Measurements from ENCODE around the gene KANK2. TPM values are rescaled to one million over a fixed set of nuclear protein-coding genes. Genes with fewer than 3 reads are reported as not detected.

The KANK2 gene
- total RNA-seq, 2 donors from 2014 or later = 647 to 689 TPM

DNA sequence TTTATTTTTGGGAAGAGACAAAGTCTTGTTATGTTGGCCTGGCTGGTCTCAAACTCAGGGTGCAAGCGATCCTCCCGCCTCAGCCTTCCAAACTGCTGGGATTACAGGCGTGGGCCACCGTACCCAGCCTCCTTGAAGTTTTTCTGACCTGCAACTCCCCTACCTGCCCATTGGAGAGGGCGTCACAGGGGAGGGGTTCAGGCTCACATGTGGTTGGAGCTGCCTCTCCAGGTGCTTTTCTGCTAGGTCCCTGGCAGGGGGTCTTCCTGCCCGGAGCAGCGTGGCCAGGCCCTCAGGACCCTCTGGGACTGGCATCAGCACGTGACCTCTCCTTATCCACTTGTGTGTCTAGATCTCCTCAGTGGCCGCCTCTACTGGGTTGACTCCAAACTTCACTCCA is 80.8 kb downstream of the KANK2 start:
- Histone ChIP-seq H3K9me3 (no peaks in the 10 kb centered on the region), H3K36me3 (peaks cover 60% of the 10 kb centered on the region), H3K27ac (no peak overlapping the region), H3K4me3 (no peak overlapping the region), H3K4me1 (ENCODE audit: control insufficient read depth in 1 of 2, low read depth in 2 of 2) (no peaks in the 10 kb centered on the region), H3K27me3 (replicated peaks; ENCODE audit: insufficient read depth) (no peaks in the 10 kb centered on the region)
- TF ChIP-seq, protein P1, sequence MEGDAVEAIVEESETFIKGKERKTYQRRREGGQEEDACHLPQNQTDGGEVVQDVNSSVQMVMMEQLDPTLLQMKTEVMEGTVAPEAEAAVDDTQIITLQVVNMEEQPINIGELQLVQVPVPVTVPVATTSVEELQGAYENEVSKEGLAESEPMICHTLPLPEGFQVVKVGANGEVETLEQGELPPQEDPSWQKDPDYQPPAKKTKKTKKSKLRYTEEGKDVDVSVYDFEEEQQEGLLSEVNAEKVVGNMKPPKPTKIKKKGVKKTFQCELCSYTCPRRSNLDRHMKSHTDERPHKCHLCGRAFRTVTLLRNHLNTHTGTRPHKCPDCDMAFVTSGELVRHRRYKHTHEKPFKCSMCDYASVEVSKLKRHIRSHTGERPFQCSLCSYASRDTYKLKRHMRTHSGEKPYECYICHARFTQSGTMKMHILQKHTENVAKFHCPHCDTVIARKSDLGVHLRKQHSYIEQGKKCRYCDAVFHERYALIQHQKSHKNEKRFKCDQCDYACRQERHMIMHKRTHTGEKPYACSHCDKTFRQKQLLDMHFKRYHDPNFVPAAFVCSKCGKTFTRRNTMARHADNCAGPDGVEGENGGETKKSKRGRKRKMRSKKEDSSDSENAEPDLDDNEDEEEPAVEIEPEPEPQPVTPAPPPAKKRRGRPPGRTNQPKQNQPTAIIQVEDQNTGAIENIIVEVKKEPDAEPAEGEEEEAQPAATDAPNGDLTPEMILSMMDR (IDR thresholded peaks at IDR 0.05) = no peak
- no peak for DNase-seq (ENCODE audit: low spot score)
- no peak for ATAC-seq (ENCODE audit: insufficient number of reproducible peaks, low FRiP score, low read depth)

DNA sequence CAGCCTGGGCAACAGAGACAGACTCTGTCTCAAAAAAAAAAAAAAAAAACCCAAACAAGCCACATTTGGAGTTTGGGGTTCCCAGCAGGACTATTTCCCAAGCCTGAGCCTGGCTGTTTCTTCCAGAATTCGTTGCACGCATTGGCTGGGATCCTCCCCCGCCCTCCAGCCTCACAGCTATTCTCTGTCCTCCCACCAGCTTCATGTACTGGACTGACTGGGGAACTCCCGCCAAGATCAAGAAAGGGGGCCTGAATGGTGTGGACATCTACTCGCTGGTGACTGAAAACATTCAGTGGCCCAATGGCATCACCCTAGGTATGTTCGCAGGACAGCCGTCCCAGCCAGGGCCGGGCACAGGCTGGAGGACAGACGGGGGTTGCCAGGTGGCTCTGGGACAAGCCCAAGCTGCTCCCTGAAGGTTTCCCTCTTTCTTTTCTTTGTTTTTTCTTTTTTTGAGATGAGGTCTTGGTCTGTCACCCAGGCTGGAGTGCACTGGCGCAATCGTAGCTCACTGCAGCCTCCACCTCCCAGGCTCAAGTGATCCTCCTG is 81.4 kb downstream of the KANK2 start:
- H3K36me3 ChIP-seq = peaks cover 64% of the 10 kb centered on the region
- DNase-seq (ENCODE audit: low spot score) = no peak
- H3K9me3 ChIP-seq = no peaks in the 10 kb centered on the region
- H3K27me3 ChIP-seq (replicated peaks; ENCODE audit: insufficient read depth) = no peaks in the 10 kb centered on the region
- no peak for ATAC-seq (ENCODE audit: insufficient number of reproducible peaks, low FRiP score, low read depth)
- no peak overlapping the region for H3K27ac ChIP-seq
- TF ChIP-seq, protein P1 (IDR thresholded peaks at IDR 0.05) = no peak
- H3K4me1 ChIP-seq (ENCODE audit: control insufficient read depth in 1 of 2, low read depth in 2 of 2) = no peaks in the 10 kb centered on the region
- no peak overlapping the region for H3K4me3 ChIP-seq

DNA sequence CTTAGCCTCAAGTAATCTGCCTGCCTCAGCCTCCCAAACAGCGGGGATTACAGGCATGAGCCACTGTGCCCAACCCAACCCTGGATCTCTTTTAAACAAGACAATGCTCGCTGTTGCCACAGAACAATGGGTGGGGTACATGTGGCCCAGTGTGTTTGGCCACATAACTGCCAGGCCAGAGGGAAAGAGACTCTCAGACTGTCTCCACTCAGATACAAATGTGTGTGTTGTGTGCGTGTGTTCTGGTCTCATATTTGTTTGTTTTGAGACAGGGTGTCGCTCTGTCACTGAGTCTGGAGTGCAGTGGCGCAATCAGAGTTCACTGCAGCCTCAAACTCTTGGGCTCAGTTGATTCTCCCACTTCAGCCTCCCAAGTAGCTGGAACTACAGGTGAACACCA is 82.3 kb downstream of the KANK2 start:
- Histone ChIP-seq H3K27me3 (replicated peaks; ENCODE audit: insufficient read depth) (no peaks in the 10 kb centered on the region), H3K4me3 (no peak overlapping the region), H3K27ac (no peak overlapping the region), H3K9me3 (no peaks in the 10 kb centered on the region), H3K4me1 (ENCODE audit: control insufficient read depth in 1 of 2, low read depth in 2 of 2) (no peaks in the 10 kb centered on the region), H3K36me3 (peaks cover 64% of the 10 kb centered on the region)
- DNase-seq (ENCODE audit: low spot score) (no peak), ATAC-seq (ENCODE audit: insufficient number of reproducible peaks, low FRiP score, low read depth) (no peak)
- TF ChIP-seq, protein P1 (IDR thresholded peaks at IDR 0.05) = no peak

Other genes starting within 250 kb of the KANK2 start
- 10 to 100 TPM; 63.8 to 85.9 TPM for gene SMARCA4, start 236.5 kb downstream of the KANK2 start, total RNA-seq
- gene LDLR, start 108.1 kb downstream of the KANK2 start, total RNA-seq = 100 to 1,000 TPM in 1 of 2 donors, 10 to 100 TPM in 1; 39.8 to 108 TPM
- gene SPC24, start 41.8 kb downstream of the KANK2 start, total RNA-seq = 1 to 10 TPM; 2.4 to 4.7 TPM
- gene ANGPTL8, start 42.1 kb upstream of the KANK2 start, total RNA-seq = not detected
- gene DOCK6, start 65.0 kb upstream of the KANK2 start, total RNA-seq = 10 to 100 TPM; 30.5 to 49.3 TPM
- gene TSPAN16, start 98.6 kb upstream of the KANK2 start, total RNA-seq = not detected
- gene RAB3D, start 142.1 kb upstream of the KANK2 start, total RNA-seq = 10 to 100 TPM; 14.2 to 20.4 TPM
- 100 to 1,000 TPM; 103 to 144 TPM for gene TMEM205, start 148.7 kb upstream of the KANK2 start, total RNA-seq
- 10 to 100 TPM; 15.1 to 21.8 TPM for gene CCDC159, start 149.0 kb upstream of the KANK2 start, total RNA-seq
- gene PLPPR2, start 157.9 kb upstream of the KANK2 start, total RNA-seq = 10 to 100 TPM; 55.7 to 69.7 TPM
- gene SWSAP1, start 177.1 kb upstream of the KANK2 start, total RNA-seq = 1 to 10 TPM; 1.2 to 1.5 TPM
- gene EPOR, start 186.8 kb upstream of the KANK2 start, total RNA-seq = 1 to 10 TPM; 5.6 to 7.1 TPM
- gene RGL3, start 221.8 kb upstream of the KANK2 start, total RNA-seq = 10 to 100 TPM; 43.6 to 47.4 TPM
- gene ODAD3, start 237.6 kb upstream of the KANK2 start, total RNA-seq = 1 to 10 TPM in 1 of 2 donors, under 1 TPM in 1; 0.35 to 2.0 TPM
- 100 to 1,000 TPM; 121 to 123 TPM for gene PRKCSH, start 238.1 kb upstream of the KANK2 start, total RNA-seq

Measured in thoracic aorta (tissue), 2 donors.